Midbrain (tissue), 1 donor: ENCODE results near the gene SDCCAG8.

Source experiments
- DNase-seq: peaks from one replicate; lab custom pipeline; 2025; lab: John Stamatoyannopoulos, UW

Gene SDCCAG8

DNA sequence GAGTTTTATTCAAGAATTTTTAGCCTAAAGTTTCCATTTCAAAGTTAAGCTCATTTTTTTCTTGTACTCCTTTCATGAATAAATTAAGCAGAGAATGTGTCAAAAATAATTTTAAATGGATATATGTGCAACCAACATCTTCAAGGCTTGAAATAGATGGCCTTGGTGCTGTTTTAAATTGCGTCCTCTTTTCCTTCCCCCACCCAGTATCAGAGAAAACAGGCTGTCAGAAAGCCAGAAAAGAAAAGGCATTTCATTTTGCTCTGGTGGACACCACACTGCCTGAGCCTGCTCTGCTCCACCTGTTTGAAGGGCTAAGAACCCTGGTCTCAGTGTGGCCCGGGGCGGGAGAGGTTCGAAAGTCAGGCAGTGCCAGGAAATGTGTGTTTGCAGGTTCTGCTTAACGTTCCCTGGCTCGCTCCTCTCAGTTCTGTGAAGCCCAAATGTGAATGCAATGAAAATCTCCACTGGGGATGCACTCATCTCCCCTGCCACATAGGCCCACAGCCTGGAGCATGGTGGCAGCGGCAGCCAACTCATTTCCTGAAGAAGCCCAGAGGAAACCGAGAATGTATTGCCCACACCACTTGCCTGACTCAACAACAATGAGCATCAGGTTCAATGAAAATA is 134.4 kb downstream of the SDCCAG8 start:
- DNase-seq = no peak

DNA sequence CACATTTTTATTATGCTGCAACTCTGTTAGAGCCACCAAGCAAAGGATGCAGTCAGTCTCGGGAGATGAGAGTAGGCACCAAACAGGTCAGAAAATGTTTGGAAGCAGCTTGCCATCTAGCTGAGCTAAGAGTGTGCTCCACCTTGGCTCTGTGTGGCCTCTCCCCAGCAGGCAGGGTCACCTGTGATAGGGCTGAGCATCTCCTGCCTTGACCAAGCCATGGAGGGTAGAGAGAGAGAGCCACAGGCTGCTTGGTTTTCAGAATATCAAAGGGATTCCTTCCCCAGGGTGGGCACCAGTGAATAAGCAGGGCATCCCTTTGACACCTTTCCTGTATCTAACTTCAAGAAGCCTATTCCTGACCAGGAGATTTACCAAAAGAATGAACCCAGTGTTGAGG is 135.5 kb downstream of the SDCCAG8 start:
- DNase-seq = no peak

DNA sequence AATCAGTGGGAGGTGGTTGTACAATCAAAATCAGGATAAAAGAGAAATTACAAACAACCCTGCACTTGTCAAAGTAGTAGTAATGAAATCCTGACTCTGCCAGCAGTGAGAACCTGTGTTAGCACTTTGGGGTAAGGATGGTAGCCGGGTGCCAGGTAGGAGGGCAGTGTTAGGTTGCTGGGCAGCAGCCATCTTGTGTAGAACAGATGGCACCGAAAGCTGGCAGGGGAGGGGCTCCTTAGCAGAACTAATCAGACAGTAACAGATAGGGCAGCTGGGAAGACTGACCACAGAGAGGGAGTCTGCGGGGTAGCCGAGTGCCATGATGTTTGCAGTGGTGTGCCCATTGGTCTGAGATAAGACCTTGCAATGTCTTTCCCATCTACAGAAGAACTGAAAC is 137.3 kb downstream of the SDCCAG8 start:
- DNase-seq = no peak

GRCh38 chr1:243394066-243394465 is 138.2 kb downstream of the SDCCAG8 start:
- no peak for DNase-seq

DNA sequence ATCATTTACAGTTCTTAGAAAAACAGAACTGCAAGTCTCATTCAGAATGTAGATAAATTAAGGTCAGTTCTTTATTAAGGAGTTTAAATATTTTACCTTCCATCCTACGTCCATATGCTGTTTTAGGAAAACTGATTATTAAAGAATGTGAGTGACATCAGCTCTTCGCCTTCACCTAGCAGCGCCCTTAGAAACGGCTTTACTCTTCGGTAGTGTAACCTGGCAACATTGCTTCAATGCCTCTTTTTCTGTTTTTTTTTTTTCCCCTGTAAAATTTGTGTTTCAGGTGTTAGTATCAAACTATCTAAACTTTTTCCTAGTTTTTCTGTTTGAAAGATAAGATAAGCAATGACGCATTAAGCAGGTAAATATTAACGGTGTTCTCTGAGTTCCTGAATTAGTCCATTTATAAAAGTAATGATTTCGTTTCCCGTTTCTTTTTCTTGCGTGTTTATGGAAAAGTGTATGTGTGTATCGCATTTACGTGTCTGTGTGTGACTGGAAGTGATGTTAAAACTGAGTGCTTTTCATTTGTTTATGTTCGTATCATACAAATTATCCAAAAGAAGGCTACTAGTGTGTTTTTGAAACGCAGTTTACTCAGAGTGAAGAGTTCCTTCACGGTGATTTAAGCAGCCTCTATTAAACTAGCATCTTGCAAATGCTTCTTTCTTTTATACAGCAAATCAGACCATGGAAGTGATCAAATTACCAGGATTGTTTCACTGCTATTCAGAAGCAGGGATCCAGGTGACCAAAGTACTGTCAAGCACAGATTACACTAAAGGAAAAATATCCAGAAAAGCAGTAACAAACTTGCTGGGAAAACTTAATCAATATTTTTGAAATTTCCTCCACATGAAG is 139.0 kb downstream of the SDCCAG8 start:
- DNase-seq = no peak

- DNase-seq = no peak
Observed at GRCh38 chr1:243396424-243396823, 140.6 kb downstream of the SDCCAG8 start.

GRCh38 chr1:243396876-243397275 is 141.0 kb downstream of the SDCCAG8 start:
- DNase-seq = no peak

GRCh38 chr1:243397613-243398321 is 141.9 kb downstream of the SDCCAG8 start:
- no peak for DNase-seq

DNA sequence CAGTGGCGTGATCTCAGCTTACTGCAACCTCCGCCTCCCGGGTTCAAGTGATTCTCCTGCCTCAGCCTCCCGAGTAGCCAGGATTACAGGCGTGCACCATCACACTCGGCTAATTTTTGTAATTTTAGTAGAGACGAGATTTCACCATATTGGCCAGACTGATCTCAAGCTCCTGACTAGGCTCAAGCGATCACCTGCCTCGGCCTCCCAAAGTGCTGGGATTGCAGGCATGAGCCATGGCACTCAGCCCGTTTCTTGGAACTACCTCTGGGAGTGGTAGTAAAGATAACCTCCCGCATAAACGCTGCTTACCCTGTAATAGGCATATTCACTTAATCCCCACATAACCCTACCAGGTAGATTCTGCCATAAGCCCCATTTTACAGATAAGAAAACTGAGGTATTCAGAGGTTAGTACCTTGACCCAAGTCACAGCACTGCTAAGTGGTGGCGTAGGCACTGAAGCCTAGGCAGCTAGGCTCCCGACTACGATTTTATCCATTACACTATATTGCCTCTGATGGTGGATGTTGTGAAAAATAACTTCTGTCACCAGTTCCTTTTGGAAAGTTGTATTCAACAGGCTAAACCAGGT is 143.8 kb downstream of the SDCCAG8 start:
- DNase-seq = no peak

GRCh38 chr1:243402868-243403267 is 147.0 kb downstream of the SDCCAG8 start:
- no peak for DNase-seq

DNA sequence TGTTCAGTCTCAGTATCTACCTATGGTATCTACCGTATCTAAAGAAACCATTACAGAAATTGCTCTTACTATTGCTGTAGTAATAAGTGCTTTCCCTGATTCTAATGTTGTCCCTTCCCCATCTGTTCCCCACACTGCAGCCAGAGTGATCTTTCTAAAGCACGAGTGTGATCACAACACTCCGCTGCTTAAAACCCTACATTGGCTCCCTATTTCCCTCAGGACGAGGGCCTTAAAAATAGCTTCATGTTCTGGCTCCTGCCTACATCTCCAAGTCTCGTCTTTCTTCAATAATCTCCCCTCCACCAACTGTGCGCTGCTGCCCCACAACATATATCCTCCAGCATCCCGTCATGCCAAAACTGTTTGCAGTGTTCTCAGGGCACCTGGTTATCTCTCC is 150.6 kb downstream of the SDCCAG8 start:
- no peak for DNase-seq

GRCh38 chr1:243407284-243408018 is 151.6 kb downstream of the SDCCAG8 start:
- no peak for DNase-seq

DNA sequence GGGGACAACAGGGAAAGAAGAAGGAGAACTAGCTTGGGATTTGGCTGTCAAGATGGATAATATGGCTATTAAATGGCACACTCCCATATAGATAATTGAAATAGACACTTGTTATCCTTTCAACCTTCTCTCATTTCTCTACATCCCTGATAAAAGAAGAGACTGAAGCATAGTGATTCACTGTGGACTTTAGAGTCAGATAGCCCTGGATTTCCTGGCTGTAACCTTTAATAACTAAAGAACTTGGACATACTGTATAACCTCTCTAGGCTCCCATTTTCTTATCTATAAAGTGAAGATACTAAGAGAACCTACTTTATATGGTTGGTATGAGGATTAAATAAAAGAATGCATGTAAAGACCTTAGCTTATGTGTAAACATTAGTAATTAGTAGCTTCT is 152.6 kb downstream of the SDCCAG8 start:
- DNase-seq = no peak

DNA sequence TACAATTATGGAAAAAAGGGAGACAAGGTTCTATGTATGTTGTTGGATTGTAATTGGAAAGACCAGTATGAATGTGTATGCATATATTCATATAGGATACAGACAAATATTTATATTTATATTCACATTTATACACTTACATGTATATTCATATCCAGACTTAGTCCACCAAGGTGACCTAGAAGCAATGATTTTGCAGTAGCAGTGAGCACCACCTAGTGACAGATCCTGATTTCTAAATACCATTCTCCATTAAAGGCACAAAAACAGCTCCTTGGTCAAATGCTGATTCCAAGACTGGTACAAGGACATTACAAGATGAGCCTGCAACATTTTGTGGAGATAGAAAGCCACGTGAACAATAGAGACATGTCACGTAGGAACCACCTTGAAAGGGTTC is 153.4 kb downstream of the SDCCAG8 start:
- DNase-seq = no peak

- no peak for DNase-seq
Observed at GRCh38 chr1:243411472-243411871, 155.6 kb downstream of the SDCCAG8 start.

- no peak for DNase-seq
Observed at GRCh38 chr1:243413431-243414151, 157.8 kb downstream of the SDCCAG8 start.

GRCh38 chr1:243414152-243414494 is 158.3 kb downstream of the SDCCAG8 start:
- no peak for DNase-seq

- DNase-seq = peak; percentile 34
Observed at GRCh38 chr1:243415663-243416408, 160.0 kb downstream of the SDCCAG8 start.

GRCh38 chr1:243416495-243416894 is 160.7 kb downstream of the SDCCAG8 start:
- DNase-seq = no peak
